Right atrium auricular region (tissue), 2 donors: Measurements from ENCODE around the gene GPHN. TPM values are rescaled to one million over a fixed set of nuclear protein-coding genes. Genes with fewer than 3 reads are reported as not detected.
"Not testable (repeated sequence)": the region's sequence is repeated elsewhere in the genome, so short reads cannot be mapped to it uniquely, and the experiment has no call there.

Source experiments
- DNase-seq: peaks from one replicate; pipeline ENCODE4 v3.0.0-alpha.2; 2019; ENCODE audit warnings: low spot score
- H3K27ac ChIP-seq, 2 donors: fragments of 200-600 bp; sonication (generic); 1 replicate in 1 of 2; 2 replicates in 1 of 2; pipeline ENCODE4 v1.5.1; 2016 to 2019
- H3K27me3 ChIP-seq, 2 donors: fragments of 200-600 bp; sonication (generic); one replicate each; pipeline versions ENCODE4 v1.5.1 to v1.6.0; 2017 to 2019
- H3K36me3 ChIP-seq: fragments of 200-600 bp; sonication (generic); one replicate; pipeline ENCODE4 v1.5.1; 2016
- H3K4me1 ChIP-seq, 2 donors: fragments of 200-600 bp; sonication (generic); one replicate each; pipeline versions ENCODE4 v1.5.1 to v1.6.0; 2017 to 2019
- H3K4me3 ChIP-seq, 2 donors: fragments of 200-600 bp; sonication (generic); 1 replicate in 1 of 2; 2 replicates in 1 of 2; pipeline ENCODE4 v1.5.1; 2017 to 2019; ENCODE audit warnings: mild to moderate bottlenecking in 1 of 2, moderate library complexity in 1 of 2
- H3K9me3 ChIP-seq, 2 donors: fragments of 200-600 bp; sonication (generic); one replicate each; pipeline ENCODE4 v1.5.1; 2019
- CTCF ChIP-seq, 2 donors: fragments of 200-600 bp; sonication (generic); IDR thresholded peaks; one replicate each; pipeline ENCODE4 v1.5.1; 2019; ENCODE audit warnings: antibody characterized with exemption in 2 of 2
- total RNA-seq, 2 donors: library from RNA; depleted of rRNA; stranded (reverse); fragments of >200 nt; gene quantifications; one replicate each; pipeline ENCODE4 v1.1.0, GENCODE V29; 2016

Gene GPHN
- total RNA-seq, 2 donors from 2014 or later, result 14.9 TPM

- DNase-seq, result no peak
- H3K9me3 ChIP-seq, result peaks cover 0 to 8% of the 10 kb centered on the region in 2 donors
- no peak for TF ChIP-seq CTCF (IDR thresholded peaks at IDR 0.05)
- no peak overlapping the region for H3K4me3 ChIP-seq
- no peaks in the 10 kb centered on the region for H3K4me1 ChIP-seq
- H3K27me3 ChIP-seq, result no peaks in the 10 kb centered on the region
- no peak overlapping the region for H3K27ac ChIP-seq
- no peaks in the 10 kb centered on the region for H3K36me3 ChIP-seq
These were observed 537.5 kb downstream of the GPHN start for GRCh38 chr14:67045440-67045839.

- Histone ChIP-seq H3K27ac (no peak overlapping the region), H3K27me3 (no peaks in the 10 kb centered on the region), H3K36me3 (no peaks in the 10 kb centered on the region), H3K9me3 (no peaks in the 10 kb centered on the region), H3K4me3 (no peak overlapping the region), H3K4me1 (no peaks in the 10 kb centered on the region)
- no peak for DNase-seq
- TF ChIP-seq CTCF (IDR thresholded peaks at IDR 0.05), result no peak
These were observed 542.9 kb downstream of the GPHN start for GRCh38 chr14:67050896-67051295.

- TF ChIP-seq CTCF (IDR thresholded peaks at IDR 0.05), result no peak
- Histone ChIP-seq H3K27ac (no peak overlapping the region), H3K9me3 (no peaks in the 10 kb centered on the region), H3K27me3 (no peaks in the 10 kb centered on the region), H3K4me1 (no peaks in the 10 kb centered on the region), H3K4me3 (no peak overlapping the region), H3K36me3 (no peaks in the 10 kb centered on the region)
- no peak for DNase-seq
These were observed 548.7 kb downstream of the GPHN start for GRCh38 chr14:67056684-67057083.

- no peak for TF ChIP-seq CTCF (IDR thresholded peaks at IDR 0.05)
- Histone ChIP-seq H3K27me3 (no peaks in the 10 kb centered on the region), H3K27ac (no peak overlapping the region), H3K4me3 (no peak overlapping the region), H3K4me1 (no peaks in the 10 kb centered on the region), H3K36me3 (no peaks in the 10 kb centered on the region), H3K9me3 (peaks cover 0 to 5% of the 10 kb centered on the region in 2 donors)
- no peak for DNase-seq
These were observed 551.6 kb downstream of the GPHN start for GRCh38 chr14:67059596-67059995.

- H3K27ac ChIP-seq, result no peak overlapping the region
- DNase-seq, result no peak
- H3K4me3 ChIP-seq, result no peak overlapping the region
- H3K27me3 ChIP-seq, result no peaks in the 10 kb centered on the region
- no peak for TF ChIP-seq CTCF (IDR thresholded peaks at IDR 0.05)
- no peaks in the 10 kb centered on the region for H3K36me3 ChIP-seq
- peaks cover 0 to 5% of the 10 kb centered on the region in 2 donors for H3K9me3 ChIP-seq
- H3K4me1 ChIP-seq, result no peaks in the 10 kb centered on the region
These were observed 552.6 kb downstream of the GPHN start for GRCh38 chr14:67060546-67060945.

- DNase-seq, H3K27me3 ChIP-seq, H3K9me3 ChIP-seq, H3K36me3 ChIP-seq, H3K27ac ChIP-seq, H3K4me3 ChIP-seq: not testable (repeated sequence)
- H3K4me1 ChIP-seq, result peaks cover 0 to 16% of the 10 kb centered on the region in 2 donors
These were observed 559.3 kb downstream of the GPHN start for GRCh38 chr14:67067070-67067814.
